Activated CD8-positive, alpha-beta memory T cell treated with anti-CD3 and anti-CD28 coated beads, Interleukin-2, amount 50 U/mL, for 1 hour (primary cell): ENCODE results near the gene UPK3A.
"Not testable (repeated sequence)": the region's sequence is repeated elsewhere in the genome, so short reads cannot be mapped to it uniquely, and the experiment has no call there.

Experiments used
- DNase-seq: peaks from one replicate; pipeline ENCODE4 v3.0.0-alpha.2; 2020; ENCODE audit errors: extremely low read depth

The UPK3A gene

DNA sequence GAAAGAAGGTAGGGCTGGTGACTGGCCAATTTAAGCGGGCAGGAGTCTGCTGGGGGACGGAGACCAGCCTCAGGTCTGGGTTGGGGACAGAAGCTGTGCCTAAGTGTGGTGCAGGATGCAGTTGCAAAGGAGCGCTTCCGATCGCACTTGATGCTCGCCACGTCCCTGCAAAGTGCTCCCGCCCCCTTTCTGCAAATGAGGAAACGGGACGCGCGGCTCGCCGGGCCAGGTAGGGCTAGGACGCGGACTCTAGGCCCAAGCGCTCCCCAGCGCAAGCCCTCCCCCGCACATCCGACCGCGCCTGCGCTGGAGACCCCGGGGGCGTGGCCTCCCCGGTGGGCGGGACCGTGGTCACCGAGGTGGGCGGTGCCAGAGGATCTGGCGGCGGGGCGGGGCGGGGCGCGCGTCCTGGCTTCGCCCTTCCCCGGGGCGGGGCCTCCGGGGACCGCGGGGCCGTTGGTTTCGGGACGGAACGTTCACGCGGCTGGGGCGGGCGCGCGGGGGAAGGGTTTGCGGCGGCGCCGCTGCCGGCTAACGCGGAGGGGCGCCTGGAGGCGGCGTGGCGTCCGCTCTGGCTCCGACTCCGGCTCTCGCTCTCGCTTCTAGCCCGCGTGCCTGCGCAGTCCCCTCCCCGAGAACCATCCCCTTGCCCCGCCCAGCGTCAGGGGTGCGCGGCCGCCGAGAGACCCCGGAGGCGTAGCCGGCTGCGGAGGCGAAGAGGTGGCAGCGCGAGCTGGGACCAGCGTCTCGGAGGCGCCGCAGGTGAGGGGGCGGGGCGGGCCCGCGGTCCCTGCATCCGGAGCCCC is 24.9 kb downstream of the UPK3A start, which contains the start of gene FAM118A:
TSS of gene FAM118A (plus strand) at position 513 of the 806 bp plus-strand sequence. CDS start 12,446 bp downstream, outside the sequence.
- peak; percentile 77 for DNase-seq

DNA sequence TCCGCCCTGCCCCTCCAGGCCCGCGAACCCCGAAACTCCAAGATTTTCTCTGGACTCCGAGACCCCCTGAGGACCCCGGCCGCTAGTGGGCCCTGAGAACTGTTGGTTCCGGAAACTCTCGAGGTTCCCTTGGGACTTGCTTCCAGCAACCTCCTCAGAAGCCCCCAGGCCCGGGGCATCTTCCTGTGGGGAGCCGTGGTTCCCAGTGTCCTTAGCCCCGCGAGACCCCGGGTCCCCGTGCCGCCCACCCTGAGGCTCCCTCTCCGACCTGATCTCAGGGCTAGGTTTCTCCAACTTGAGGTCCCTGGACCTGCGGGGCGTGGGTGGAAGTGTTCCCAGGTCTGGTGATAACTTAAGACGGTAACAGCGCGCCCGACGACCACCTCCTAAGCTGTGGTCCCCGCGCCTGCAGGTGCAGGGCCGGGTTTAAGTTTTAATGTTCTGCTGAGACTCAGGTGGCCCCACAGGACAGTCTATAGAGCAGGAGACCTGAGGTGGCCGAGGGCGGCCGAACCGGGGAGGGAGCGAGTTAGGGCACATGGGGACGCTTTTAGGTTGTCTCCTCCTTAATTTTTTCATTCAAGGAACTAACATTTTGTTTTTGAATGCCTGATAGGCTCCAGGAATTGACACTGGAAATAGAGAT is 25.7 kb downstream of the UPK3A start:
- DNase-seq = no peak

DNA sequence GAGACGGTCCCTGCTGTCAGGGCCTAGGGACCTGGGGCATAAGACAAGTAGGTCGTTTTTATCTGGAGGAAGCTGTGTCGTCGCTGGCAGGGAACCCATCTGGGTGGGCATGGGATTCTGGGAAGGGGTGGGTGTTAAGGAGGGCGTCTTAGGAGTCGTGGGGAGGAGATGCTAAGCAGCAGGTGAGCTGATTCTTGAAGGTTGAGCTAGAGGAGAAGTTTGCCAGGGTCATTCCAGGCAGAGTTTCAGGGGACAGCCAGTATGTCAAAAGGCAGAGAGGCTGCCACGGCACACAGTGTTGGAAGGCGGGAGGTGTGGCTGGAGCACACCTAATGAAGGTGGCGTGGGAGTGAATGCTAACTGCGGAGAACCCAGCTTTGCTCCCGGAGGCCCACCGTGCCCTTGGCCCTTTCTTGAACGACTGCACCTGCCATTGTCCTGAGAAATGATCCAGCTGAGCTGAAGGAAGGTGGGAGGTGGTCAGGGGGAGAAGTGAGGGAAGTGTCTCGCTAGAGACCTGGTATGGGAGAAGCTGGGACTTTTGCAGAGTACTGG is 26.3 kb downstream of the UPK3A start:
- DNase-seq = no peak

DNA sequence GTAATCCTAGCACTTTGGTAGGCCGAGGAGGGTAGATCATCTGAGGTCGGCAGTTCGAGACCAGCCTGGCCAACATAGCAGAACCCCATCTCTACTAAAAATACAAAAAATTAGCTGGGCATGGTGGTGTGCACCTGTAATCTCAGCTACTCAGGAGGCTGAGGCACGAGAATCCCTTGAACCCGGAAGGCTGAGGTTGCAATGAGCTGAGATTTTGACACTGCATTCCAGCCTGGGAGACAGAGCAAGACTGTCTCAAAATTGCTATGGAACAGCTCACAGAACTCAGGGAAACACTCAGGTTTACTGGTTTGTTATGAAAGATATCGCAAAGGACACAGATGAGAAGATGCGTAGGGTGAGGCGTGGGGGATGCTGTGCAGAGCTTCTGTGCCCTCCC is 27.7 kb downstream of the UPK3A start:
- DNase-seq = no peak

DNA sequence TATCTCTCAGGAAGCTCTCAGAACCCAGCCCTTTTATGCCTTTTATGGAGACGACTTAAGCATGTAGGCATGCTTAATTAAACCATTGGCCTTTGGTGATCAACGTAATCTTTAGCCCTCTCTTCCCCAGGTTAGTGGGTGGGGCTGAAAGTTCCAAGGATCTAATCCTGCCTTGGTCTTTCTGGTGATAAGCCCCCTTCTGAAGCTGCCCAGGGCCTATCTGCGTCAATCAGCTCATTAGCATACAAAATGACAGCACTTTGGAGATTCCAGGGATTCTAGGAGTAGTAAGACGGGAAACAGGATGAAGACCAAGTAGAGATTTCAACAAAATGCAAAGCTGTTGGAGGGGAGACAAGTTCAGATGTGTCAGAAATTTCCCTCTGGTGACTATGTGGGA is 28.1 kb downstream of the UPK3A start:
- DNase-seq = no peak

DNA sequence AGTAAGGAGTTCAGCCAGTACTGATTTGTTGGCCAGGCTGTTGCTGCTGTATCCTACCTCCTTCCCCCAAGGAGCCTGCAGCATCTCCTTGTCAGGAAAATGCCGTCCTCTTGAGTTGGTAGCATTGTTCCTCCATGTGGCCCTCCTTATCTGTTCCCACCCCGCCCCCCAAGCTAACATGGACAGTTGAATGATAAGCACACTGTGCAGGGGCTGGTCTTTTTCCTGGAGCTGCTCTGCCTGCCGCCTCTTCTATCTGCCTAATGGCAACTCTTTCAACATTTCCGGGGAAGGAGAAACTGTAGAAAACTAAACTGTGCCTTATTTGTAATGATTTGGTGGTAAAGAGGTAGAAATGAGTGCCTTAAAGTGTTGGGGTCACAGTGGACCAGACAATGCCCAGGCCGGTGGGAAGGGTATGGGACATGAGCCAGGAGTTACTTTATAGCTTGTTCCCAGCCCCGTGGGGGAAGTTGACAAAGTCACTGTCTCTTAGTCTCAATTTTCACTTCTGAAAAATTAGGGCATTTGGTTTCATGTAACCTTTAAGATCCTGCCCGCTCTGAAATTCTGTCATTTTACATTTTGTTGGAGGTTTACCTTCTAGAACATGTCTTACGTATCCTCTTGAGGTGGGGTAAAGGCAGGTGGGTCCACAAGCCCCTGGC is 29.4 kb downstream of the UPK3A start:
- DNase-seq = no peak

DNA sequence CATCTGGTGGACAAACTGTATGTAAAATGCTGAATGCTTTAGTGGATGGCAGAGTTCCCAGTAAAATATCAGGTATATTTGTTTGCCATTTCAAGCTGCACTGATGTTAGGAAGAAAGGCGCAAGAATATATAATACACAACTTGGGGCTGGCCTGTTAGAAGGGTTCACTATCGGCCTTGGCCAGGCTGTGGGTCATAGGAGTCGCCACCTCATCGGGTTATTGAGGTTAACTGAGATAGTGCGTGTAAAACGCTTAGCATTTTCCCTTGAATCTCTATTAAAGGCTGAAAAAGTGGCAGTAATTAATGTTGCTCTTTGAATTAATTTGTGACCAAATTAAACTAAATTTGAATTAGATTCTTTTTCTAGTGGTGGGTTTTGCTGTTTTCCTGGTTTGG is 30.0 kb downstream of the UPK3A start:
- DNase-seq = no peak

DNA sequence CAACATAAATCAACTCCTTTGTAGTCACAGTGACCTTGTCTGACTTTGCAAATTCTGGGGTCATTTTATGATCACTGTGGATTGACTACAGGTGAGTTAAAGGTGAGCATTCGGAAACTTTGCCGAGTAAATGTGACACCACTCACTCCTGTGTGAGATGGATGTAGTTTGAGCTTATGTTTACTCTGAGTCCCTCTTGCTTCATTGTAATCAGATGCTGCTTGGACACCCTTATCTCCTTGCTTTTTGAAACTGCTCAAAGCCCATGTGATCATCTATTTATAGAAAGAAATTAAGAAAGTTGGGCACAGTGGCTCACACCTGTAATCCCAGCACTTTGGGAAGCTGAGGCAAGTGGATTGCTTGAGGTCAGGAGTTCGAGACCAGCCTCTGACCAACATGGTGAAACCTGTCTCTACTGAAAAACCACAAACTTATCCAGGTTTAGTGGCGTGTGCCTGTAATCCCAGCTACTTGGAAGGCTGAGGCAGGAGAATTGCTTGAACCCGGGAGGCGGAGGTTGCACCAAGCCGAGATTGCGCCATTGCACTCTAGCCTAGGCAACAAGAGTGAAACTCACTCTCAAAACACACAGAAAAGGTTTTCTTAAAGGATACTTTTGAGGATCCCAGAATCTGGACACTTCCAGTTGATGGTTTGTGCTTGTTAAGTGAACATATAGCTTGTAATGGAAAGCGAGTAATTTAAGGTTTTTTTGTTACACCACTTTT is 32.2 kb downstream of the UPK3A start:
- DNase-seq = no peak

DNA sequence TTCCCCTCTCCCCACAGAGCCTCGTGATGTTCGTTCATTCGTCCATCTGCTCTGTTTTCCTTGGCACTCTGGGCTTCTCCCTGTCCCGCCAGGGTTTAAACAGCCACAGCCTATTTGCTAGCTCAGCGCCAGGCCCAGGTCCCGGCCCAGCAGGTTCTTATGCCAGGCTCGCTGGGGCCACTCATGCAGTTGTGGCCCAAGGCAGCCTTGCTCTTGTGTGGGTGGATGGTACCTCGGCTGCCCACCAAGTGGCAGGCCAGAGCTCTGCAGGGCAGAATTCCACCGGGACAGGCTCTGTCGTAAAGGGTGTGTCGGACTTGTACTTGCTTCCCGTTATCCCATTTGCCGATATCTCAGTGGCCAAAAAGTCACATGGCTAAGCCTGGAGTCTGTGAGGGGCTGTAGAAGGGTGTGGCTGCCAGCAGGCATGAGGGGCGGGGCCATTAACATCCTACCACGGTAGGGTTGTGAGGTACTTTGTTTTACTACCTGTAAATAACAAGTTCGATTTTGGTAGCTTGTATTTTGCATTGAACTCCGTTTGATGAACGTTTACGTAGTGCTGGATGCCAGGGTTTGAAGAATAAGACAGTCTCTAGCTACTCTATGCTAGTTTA is 32.9 kb downstream of the UPK3A start:
- no peak for DNase-seq

DNA sequence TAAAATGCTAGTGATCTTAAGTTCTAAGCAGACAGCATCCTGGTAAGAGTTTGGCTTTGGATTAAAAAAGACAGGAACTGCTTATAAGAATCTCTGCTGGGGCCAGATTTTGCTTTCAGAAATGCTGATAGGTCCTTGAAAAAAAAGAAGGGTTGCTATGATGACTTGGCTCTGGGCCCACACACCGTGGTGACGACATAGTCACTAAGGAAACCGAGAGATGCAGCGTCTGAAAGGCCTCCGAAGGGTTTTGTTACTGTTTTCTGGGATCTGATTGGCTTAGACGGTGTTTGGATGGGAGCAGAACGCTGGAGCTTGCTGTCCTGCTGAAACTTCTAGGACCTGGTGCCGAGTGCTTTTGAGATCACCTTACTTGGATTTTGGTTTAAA is 33.4 kb downstream of the UPK3A start:
- DNase-seq = peak; percentile 84

DNA sequence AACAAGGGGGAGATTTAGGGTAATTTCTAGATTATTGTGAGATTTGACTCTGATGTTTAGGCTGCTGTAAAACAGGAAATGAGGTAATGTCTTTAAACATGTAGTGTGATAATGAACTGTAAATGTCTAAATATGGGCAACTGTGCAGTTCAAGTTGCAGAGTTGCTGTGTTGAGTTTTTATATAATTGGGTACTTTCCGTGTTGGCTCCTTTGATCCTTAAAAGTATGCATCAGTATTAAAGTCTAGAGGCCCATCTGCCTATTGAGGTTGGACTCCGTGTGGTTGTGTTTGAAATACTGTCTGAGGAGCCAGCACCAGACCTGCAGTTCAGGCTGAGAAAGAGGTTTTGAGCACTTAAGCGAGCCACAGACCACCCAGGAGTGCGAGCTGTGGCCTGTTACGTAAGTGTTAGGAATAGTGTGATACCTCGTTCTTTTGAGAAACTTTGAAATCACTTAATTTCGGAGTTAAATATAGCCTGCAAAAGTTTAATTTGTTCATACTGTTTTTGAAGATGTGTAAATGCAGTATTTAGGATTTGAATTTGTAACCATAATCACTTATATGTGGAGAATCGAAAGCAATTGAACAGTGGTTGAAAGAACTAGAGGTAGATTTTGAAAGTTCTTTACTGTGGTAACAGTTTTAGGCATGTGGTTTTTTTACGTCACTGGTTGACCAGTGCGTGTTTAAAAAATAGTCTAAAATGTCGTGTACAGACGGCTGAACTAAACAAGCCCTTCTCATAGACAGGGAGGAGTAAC is 34.0 kb downstream of the UPK3A start:
- peak; percentile 49 for DNase-seq

DNA sequence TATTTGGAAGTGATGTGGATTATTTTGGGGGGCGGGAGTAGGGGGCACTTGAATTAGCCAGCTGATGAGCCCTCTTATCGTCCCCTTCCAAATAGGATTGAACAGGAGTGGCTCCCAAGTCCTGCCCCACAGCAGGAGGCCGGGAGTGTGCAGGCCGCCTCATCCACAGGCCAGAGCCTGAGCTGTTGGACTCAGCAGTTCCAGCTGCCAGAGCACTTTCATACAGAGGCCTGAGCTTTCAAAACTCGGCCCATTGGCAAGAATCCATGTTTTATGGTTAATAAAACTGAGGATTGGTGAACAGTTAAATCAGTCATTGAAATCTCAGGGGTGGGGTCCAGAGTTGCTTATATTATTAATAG is 34.6 kb downstream of the UPK3A start:
- no peak for DNase-seq

DNA sequence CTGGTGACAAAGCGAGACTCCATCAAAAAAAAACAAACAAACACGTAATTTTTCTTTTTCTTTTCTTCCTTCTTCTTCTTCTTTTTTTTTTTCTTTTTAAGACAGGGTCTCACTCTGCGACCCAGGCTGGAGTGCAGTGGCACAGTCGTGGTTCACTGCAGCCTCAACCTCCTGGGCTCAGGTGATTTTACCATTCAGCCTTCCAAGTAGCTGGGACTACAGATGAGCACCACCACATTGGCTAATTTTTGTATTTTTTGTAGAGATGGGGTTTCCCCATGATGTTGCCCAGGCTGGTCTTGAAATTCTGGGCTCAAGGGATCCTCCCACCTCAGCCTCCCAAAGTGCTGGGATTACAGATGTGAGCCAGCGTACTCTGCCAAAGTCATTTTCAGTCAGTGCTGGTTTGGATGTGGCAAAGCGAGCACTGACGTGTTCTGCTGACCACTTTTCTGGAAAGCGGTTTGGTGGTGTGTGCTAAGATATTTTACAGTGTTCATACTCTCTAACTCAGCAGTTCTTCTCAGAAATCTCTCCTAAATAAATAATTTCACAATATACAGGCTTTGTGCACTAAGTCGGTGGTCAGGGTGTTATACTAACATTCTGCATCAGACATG is 35.7 kb downstream of the UPK3A start:
- no peak for DNase-seq

DNA sequence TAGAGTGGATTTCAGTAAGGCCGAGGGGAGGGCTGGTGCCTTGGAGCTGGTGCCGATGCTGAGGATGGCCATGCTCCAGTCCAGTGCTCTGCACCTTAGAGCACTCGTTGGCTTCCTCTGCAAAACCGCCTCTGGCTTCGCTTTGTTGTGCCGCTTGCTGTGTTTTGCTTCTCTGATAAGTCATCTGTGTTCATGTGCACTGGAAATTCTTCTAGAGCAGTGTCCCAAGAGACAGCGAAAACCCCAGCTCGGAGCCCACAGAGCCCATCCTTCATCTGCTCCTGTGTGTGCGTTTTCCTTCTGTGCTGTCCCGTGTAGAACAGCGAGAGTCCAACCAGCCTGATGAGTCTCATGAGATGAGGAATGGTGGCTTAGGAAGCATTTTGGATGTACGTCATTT is 37.1 kb downstream of the UPK3A start:
- DNase-seq = no peak

DNA sequence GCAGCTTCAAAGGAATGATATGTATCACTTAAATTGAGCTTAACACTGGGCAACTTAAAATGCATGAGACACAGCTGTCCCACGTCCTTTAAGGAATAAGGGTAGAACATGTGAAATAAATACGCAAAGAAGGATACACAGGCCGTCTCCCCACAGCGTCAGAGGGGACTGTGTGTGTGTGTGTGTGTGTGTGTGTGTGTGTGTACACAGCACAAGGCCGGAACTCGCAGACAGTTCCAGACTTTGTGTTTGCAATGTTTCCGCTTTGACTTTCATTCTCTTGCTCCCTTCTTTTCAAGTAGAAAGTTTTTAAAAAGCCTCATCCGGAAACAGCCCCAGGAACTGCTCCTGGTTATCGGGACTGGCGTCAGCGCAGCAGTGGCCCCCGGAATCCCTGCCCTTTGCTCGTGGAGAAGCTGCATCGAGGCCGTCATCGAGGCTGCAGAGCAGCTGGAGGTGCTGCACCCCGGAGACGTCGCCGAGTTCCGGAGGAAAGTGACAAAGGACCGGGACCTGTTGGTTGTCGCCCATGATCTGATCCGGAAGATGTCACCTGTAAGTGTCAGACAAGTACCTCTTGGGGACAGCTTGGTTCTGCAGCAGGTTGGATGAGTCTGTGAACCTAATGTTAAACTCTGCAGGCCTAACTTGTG is 38.2 kb downstream of the UPK3A start:
- DNase-seq = no peak

DNA sequence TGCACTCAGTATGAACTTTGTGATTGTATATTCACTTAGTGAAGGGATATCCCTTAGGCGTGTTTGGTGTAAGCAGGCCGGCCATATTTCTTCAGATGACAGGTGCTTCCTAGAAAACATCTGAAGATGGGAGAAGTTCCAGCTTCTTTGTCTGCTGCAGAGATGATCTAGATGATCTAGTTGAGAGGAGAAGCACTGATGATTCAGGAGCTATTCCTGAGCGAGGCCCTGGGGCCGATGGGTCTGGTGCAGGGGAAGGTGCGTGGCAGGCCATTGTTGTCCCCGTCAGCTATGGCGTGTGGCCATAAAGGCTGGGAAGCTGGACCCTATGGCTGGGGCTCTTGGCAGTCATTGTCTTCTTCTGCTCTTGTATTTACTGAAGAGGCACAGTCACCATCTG is 38.9 kb downstream of the UPK3A start:
- no peak for DNase-seq

DNA sequence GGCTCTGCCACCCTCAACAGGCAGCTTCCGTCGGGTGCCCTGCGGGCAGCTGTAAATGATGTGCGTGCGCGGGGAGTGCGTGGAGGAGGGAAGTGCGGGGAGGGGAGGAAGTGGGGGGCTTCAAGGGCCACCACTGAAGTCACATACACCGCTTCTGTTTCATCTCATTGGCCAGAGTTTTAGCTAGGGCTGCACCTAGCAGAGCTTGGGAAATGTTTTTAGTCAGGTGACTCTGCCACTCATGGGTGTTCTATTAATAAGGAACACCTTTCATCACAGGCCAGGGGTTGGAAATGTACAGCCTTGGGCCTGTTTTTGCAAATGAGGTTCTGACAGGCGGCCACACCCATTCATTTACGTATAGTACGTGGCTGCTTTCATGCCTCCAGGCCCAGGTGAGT is 39.6 kb downstream of the UPK3A start:
- no peak for DNase-seq

DNA sequence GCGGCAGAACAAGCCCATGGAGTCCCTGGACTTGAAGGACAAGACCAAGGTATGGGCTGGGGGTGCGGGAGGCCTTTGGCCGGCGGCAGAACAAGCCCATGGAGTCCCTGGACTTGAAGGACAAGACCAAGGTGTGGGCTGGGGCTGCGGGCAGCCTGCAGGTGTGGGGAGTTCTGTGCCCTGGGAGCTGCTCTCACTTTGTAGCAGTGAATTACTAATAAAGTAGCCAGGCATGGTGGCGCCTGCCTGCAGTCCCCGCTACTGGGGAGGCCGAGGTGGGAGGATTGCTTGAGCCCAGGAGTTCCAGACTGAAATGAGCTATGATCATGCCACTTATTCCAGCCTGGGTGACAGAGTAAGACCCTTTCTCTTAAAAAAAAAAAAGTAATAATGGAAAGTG is 43.5 kb downstream of the UPK3A start:
- DNase-seq = not testable (repeated sequence)

DNA sequence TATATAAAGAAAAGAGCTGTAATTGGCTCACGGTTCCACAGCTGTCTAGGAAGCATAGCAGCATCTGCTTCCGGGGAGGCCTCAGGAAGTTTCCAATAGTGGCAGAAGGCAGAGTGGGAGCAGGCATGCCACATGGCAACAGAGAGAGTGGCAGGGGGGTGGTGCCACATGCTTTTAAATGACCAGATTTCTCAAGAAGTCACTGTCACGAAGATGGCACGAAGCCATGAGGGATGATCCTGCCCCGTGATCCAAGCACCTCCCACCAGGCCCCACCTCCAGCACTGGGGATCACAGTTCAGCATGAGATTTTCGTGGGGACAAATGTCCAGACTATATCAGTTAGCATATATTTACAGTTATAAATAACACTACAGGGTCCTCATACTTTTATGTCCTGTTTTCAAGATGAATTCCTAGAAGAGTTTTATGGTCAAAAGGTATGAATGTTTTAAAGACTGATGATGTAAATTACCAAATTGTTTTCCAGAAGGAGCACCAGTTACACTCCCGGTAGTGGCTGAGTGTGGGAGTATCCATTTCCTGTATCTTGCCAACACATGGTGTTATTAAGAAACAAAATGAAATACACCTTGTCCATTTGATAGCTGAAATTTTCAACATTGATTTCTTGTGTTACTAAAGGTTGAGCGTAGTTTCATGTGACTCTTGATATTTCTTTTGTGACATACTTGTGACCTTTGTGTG is 44.2 kb downstream of the UPK3A start:
- no peak for DNase-seq
